Suprapubic skin (tissue), 4 donors: ENCODE data around the gene COL25A1.

Experiments
- CTCF ChIP-seq, 2 donors: fragments of 200-600 bp in 1 of 2; fragments of 450-650 bp in 1 of 2; sonication (generic) in 1 of 2; IDR thresholded peaks; one replicate each; pipeline ENCODE4 v1.5.1; 2016 to 2019; ENCODE audit warnings: antibody characterized with exemption in 2 of 2, mild to moderate bottlenecking in 1 of 2, moderate library complexity in 1 of 2
- POLR2A ChIP-seq, 2 donors: fragments of 450-650 bp; IDR thresholded peaks; one replicate each; pipeline ENCODE4 v1.6.1; 2017; ENCODE audit warnings: antibody characterized with exemption in 2 of 2, mild to moderate bottlenecking in 2 of 2, moderate library complexity in 2 of 2
- POLR2AphosphoS5 ChIP-seq, 3 donors: sonication (generic); formaldehyde crosslinking; IDR thresholded peaks; one replicate each; pipeline ENCODE4 v1.6.1; 2017; ENCODE audit warnings: antibody characterized with exemption in 3 of 3

- TF ChIP-seq CTCF (IDR thresholded peaks at IDR 0.05) (no peak), POLR2AphosphoS5 (IDR thresholded peaks at IDR 0.05) (no peak), POLR2A (IDR thresholded peaks at IDR 0.05) (no peak)
These were observed 514.7 kb downstream of the COL25A1 start for GRCh38 chr4:108787724-108788123.
